ENCODE data around the gene SLC51B.

SLC51B gene

DNA sequence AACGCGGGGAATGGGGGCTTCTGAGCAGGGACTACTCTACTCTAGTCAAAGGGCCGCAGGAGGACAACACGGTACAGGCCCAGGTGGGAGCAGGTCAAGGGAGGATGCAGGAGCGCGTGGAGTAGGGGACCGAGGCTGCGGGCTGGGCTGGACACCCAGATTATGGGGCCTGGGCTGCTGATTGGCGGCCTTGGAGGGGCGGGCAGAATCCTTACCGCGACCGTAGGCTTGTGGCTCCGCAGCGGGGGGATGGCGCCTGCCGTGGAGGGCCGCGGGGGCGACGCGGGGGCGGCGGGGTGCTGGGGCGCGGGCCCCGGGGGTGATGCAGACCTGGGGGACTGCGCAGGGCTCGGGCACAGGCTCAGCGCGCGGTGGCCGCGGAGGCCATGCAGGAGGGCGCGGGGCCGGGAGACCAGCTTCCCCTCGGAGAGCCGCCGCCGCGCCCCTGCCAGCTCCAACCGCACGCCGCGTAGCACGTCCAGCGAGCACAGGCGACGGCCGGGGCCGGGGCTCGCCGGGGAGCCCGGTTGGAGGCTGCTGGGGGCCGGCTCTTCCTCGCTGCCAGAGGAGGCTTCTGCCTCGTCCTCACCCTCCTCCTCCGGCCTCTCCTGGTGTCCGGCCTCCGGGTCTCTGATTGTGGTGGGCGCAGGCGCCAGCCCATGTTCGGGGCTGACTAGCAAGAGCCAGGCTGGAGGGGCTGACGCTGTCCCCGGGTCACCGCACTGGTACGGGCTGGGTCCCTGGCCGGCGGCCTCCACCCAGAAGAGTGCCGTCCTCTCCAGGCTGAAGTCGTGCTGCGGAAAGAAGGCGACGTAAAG lies 56.9 kb downstream of the SLC51B start:
- DNase-seq, result no peak

DNA sequence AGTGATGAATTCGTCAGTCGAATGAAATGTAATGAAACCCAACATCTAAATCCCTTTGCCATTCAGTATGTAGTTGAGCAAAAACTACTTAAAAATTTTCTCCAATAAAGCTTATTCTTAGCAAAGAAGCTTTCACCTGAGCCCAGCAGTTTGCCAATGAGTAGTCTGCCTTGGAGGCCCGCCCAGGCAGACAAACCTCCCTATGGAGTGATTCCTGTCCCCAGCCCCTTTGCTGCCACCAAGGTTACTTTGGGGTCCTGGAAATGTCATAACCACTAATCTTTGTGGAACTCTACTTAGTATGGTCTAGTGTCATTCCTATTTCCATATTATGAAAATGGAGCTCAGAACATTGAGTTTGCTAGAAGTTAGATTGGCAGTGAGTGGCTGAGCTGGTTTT lies 57.7 kb downstream of the SLC51B start:
- no peak for DNase-seq

Data from Kasumi-1 (cell line).